Loucy (cell line): ENCODE results near the gene SARNP.

Experiments used
- H2AFZ ChIP-seq: fragments of 200-600 bp; sonication (generic); 2 replicates; pipeline ENCODE4 v1.6.0; 2016; ENCODE audit warnings: antibody characterized with exemption, mild to moderate bottlenecking, low read length, moderate library complexity
- H3F3A ChIP-seq: fragments of 200-600 bp; 2 replicates; pipeline ENCODE4 v1.6.0; 2016; ENCODE audit warnings: antibody characterized with exemption, low read depth, mild to moderate bottlenecking
- H3K27me3 ChIP-seq: fragments of 200-600 bp; sonication (generic); 2 replicates; pipeline ENCODE4 v1.6.1; 2014; ENCODE audit warnings: low read length, mild to moderate bottlenecking; ENCODE audit not compliant: insufficient read depth, poor library complexity, severe bottlenecking
- H3K36me3 ChIP-seq: fragments of 200-600 bp; sonication (generic); 2 replicates; pipeline ENCODE4 v1.6.1; 2016; ENCODE audit warnings: low read length; ENCODE audit not compliant: insufficient read depth
- H3K4me1 ChIP-seq: fragments of 200-600 bp; sonication (generic); 2 replicates; pipeline ENCODE4 v1.5.1; 2014; ENCODE audit warnings: low read length, mild to moderate bottlenecking; ENCODE audit not compliant: insufficient read depth, poor library complexity, severe bottlenecking
- H3K4me2 ChIP-seq: fragments of 200-600 bp; sonication (generic); 2 replicates; pipeline ENCODE4 v1.6.0; 2014; ENCODE audit warnings: antibody characterized with exemption, low read length, low read depth, mild to moderate bottlenecking; ENCODE audit not compliant: poor library complexity, severe bottlenecking
- H3K4me3 ChIP-seq: fragments of 200-600 bp; sonication (generic); 2 replicates; pipeline ENCODE4 v1.5.1; 2014; ENCODE audit warnings: low read length, mild to moderate bottlenecking, mixed read lengths; ENCODE audit not compliant: poor library complexity, severe bottlenecking
- H3K79me2 ChIP-seq: fragments of 200-600 bp; sonication (generic); 2 replicates; pipeline ENCODE4 v1.6.1; 2014; ENCODE audit warnings: low read length; ENCODE audit not compliant: insufficient read depth
- H3K9ac ChIP-seq: fragments of 200-600 bp; sonication (generic); 2 replicates; pipeline ENCODE4 v1.6.0; 2014; ENCODE audit warnings: mild to moderate bottlenecking, low read depth, low read length, moderate library complexity; ENCODE audit not compliant: poor library complexity, severe bottlenecking
- H3K9me2 ChIP-seq: fragments of 200-600 bp; sonication (generic); replicated peaks from 2 replicates; pipeline ENCODE4 v1.6.1; 2016; ENCODE audit warnings: low read depth, low read length, mixed read lengths
- H3K9me3 ChIP-seq: fragments of 200-600 bp; sonication (generic); 2 replicates; pipeline ENCODE4 v1.6.1; 2014; ENCODE audit warnings: mild to moderate bottlenecking, antibody characterized with exemption, low read length, low read depth; ENCODE audit not compliant: insufficient read depth
- H4K20me1 ChIP-seq: fragments of 200-600 bp; sonication (generic); 2 replicates; pipeline ENCODE4 v1.6.0; 2014; ENCODE audit warnings: antibody characterized with exemption, low read length, mild to moderate bottlenecking; ENCODE audit not compliant: insufficient read depth, poor library complexity, severe bottlenecking
- CTCF ChIP-seq: fragments of 200-600 bp; sonication (generic); conservative IDR thresholded peaks from 2 replicates; pipeline ENCODE4 v1.5.1; 2014; ENCODE audit warnings: mild to moderate bottlenecking, antibody characterized with exemption, low read length
- EZH2phosphoT487 ChIP-seq: fragments of 200-600 bp; IDR thresholded peaks from 2 replicates; pipeline ENCODE4 v1.6.1; 2018; ENCODE audit warnings: antibody characterized with exemption, mild to moderate bottlenecking, moderate library complexity, borderline replicate concordance

The SARNP gene

DNA sequence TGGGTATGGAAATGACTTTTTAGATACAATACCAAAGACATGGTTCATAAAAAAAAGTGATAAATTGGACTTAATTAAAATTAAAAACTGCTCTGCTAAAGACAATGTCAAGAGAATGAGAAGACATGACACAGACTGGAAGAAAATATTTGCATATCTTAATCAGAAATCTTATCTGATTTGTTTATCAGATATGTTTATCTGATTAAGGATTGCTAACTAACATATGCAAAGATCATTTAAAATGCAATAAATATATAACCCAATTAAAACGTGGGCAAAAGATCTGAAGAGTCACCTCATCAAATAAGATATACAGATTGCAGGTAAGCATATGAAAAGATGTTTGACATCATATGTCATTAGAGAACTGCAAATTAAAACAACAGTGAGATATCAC lies 35.2 kb upstream of the SARNP start:
- Histone ChIP-seq H3K36me3 (no peaks in the 10 kb centered on the region), H3K4me1 (no peaks in the 10 kb centered on the region), H3F3A (no peaks in the 10 kb centered on the region), H3K9me2 (no peaks in the 10 kb centered on the region), H3K4me2 (no peak overlapping the region), H3K9ac (no peak overlapping the region), H4K20me1 (no peaks in the 10 kb centered on the region), H3K27me3 (no peaks in the 10 kb centered on the region), H2AFZ (no peak overlapping the region), H3K79me2 (no peaks in the 10 kb centered on the region), H3K4me3 (no peak overlapping the region), H3K9me3 (no peaks in the 10 kb centered on the region)
- TF ChIP-seq CTCF (no peak), EZH2phosphoT487 (no peak)

DNA sequence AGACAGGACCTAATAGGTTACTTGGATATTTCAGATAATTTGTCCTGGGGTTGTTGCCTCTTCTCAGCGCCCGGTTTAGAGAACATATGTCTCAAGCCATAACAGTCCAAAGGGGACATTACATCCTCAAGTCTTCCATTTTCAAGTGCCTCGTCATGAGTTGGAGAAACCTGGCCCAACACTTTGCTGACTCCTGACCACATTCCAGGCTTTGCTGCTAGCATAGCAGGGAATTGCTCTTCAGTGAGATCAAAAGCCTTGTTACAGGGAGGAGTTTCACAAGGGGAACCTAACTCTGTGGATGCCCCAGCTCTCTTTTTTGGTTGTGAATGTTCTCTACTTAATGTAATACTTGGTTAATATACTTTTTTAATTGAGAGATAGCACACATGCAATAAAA lies 33.4 kb upstream of the SARNP start:
- no peak overlapping the region for H2AFZ ChIP-seq

GRCh38 chr12:55850401-55850800 lies 32.9 kb upstream of the SARNP start:
- no peak overlapping the region for H3K4me3 ChIP-seq
- no peaks in the 10 kb centered on the region for H3K27me3 ChIP-seq
- no peak for TF ChIP-seq CTCF
- TF ChIP-seq EZH2phosphoT487, result no peak
- no peak overlapping the region for H3K4me2 ChIP-seq
- H2AFZ ChIP-seq, result no peak overlapping the region
- H3K4me1 ChIP-seq, result no peaks in the 10 kb centered on the region
- no peak overlapping the region for H3K9ac ChIP-seq
- H3F3A ChIP-seq, result no peaks in the 10 kb centered on the region
- no peaks in the 10 kb centered on the region for H3K36me3 ChIP-seq
- no peaks in the 10 kb centered on the region for H3K9me2 ChIP-seq
- no peaks in the 10 kb centered on the region for H4K20me1 ChIP-seq
- H3K79me2 ChIP-seq, result no peaks in the 10 kb centered on the region
- H3K9me3 ChIP-seq, result no peaks in the 10 kb centered on the region

More for the DNA sequence above, 33.4 kb upstream of the SARNP start:
- H3K79me2 ChIP-seq, result no peaks in the 10 kb centered on the region
- no peaks in the 10 kb centered on the region for H4K20me1 ChIP-seq
- H3K9ac ChIP-seq, result no peak overlapping the region
- no peaks in the 10 kb centered on the region for H3F3A ChIP-seq
- no peaks in the 10 kb centered on the region for H3K9me2 ChIP-seq
- no peaks in the 10 kb centered on the region for H3K36me3 ChIP-seq
- no peak overlapping the region for H3K4me3 ChIP-seq
- no peaks in the 10 kb centered on the region for H3K4me1 ChIP-seq
- no peaks in the 10 kb centered on the region for H3K9me3 ChIP-seq
- no peak overlapping the region for H3K4me2 ChIP-seq
- TF ChIP-seq EZH2phosphoT487, result no peak
- no peak for TF ChIP-seq CTCF
- no peaks in the 10 kb centered on the region for H3K27me3 ChIP-seq
